Kasumi-1 (cell line): ENCODE measurements around the gene DDI2.
"Not testable (repeated sequence)": the region's sequence is repeated elsewhere in the genome, so short reads cannot be mapped to it uniquely, and the experiment has no call there.

Experiments used
- DNase-seq, 2 experiments: peaks; one replicate each; lab custom pipeline; 2025; lab: John Stamatoyannopoulos, UW

The DDI2 gene

GRCh38 chr1:15636436-15636835 is 19.2 kb downstream of the DDI2 start:
- no peak for DNase-seq

- no peak for DNase-seq
Observed at GRCh38 chr1:15637826-15638225, 20.6 kb downstream of the DDI2 start.

DNA sequence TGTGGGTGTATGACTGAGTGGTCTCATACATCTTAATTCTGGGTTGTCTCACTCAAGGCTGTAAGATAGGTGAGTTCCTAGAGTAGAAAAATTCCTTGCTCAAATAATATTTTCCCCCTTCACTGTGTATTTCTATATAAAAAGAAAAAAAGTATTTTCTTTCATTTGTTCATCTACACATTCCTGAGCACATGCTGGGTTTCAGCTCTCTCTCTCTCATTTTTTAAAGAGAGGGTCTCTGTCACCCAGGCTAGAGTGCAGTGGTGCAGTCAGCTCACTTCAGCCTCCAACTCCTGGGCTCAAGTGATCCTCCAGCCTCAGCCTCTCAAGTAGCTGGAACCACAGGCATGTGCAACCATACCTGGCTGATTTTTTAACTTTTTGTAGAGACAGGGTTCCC is 22.0 kb downstream of the DDI2 start:
- no peak for DNase-seq

GRCh38 chr1:15639931-15640330 is 22.7 kb downstream of the DDI2 start:
- DNase-seq: no peak

DNA sequence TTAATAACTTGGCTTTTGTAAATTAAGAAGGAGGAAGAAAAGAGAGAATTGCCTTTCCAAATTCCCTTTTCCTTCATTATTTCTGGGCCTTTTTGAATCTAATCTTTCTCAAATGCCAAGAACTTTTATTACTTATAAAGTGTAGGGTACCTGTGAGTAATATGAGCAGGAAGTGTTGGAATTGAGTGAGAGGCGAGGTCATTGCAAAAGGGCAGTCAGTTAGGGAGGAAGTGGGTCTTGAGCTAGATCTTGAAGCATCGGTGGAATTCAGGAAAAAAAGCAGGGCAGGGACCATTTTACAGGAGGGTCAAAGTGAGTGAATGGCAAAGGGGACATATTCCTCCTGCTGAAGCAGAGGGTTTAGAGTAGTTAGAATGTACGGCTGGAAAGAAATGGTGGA is 23.4 kb downstream of the DDI2 start:
- no peak for DNase-seq

- DNase-seq: no peak
Observed at GRCh38 chr1:15649937-15650336, 32.7 kb downstream of the DDI2 start.

DNA sequence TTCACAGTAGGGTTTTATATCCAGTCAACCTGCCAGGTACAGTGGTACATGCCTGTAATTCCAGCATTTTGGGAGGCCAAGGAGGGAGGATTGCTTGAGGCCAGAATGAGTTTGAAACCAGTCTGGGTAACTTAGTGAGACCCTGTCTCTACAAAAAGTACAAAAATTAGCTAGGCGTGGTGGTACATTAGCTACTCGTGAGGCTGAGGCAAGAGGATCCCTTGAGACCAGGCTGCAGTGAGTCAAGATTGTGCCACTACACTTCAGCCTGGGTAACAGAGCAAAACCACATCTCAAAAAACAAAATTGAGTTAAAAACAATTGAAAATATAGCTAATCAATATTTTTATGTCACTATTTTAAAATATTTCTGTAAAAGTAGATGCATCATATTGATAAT is 33.2 kb downstream of the DDI2 start:
- no peak for DNase-seq

DNA sequence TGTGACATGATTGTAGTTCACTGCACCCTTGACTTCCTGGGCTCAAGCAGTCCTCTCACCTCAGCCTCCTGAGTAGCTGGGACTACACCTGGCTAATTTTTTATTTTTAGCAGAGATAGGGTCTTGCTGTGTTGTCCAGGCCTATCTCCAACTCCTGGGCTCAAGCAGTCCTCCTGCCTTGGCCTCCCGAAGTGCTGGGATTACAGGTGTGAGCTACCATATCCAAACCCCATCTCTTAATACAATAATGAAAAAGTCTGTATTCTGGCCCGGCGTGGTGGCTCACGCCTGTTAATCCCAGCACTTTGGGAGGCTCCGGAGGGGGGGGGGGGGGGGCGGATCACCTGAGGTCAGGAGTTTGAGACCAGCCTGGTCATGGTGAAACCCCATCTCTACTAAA is 34.9 kb downstream of the DDI2 start:
- DNase-seq: not testable (repeated sequence)

DNA sequence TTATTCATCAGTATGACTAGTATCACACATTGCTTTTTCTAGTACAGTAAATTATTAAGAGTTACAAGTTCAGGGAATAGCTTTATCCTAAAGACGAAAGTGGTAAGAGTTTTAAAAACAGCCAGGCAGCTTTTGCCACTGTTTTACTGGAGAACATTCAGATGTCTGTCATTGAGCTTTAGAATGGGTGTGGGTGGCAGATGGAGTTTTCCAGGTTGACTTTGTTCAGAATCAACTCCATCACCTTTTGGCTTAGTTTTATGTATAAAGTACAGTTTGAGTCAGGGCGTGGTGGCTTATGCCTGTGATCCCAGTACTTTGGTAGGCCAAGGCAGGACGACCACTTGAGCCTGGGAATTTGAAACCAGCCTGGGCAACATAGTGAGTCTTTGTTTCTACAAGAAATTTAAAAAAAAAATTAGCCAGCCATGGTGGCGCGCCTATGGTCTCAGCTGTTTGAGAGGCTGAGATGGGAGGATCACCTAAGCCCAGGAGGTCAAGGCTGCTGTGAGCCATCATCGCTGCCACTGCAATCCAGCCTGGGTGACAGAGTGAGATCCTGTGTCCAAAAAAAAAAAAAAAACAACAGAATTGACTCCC is 36.9 kb downstream of the DDI2 start:
- no peak for DNase-seq

DNA sequence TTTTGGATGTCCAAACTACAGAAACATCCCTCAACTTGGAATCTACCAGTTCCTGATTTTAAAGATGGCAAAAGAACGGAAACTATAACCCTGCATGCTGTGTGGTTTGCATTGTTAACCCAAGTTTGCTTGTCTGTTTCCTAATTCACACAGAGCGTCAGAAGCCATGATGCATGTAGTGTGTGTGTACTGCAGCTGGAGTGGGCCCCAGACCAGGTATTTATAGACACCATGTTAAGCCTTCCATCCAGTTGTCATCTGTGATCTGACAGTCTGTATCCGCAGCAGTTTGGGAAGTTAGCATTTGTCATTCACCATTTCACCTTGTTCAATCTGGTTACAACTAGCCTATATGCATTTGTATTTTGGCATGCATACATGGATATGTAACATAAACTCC is 39.2 kb downstream of the DDI2 start:
- DNase-seq: no peak

DNA sequence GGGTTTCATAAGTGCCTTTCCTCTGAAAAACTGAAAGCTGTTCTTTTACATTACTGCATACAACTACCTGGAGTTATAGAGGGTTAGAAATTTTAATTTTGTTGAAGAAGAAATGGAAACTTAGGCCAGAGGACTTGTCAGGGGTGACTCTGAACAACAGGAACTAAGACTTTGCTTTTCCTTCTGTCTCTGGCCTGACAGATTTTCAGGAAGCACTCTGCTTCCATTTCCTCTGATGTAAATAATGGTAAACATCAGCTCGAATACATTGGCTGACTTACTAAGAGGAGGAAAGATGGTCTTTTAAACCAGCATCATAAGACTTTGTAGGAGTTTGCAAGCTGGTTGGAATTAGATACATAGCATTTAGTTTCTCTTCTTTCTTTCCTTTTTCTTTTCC is 39.8 kb downstream of the DDI2 start:
- no peak for DNase-seq

DNA sequence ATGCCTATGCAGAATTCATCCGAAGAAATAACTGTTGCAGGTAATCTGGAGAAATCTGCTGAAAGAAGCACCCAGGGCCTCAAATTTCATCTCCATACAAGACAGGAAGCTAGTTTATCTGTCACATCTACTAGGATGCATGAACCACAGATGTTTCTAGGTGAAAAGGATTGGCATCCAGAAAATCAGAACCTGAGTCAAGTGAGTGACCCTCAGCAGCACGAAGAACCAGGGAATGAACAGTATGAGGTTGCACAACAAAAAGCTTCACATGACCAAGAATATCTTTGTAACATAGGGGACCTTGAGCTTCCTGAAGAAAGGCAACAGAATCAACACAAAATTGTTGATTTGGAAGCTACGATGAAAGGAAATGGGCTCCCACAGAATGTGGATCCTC is 42.9 kb downstream of the DDI2 start:
- DNase-seq: no peak

- no peak for DNase-seq
Observed at GRCh38 chr1:15662477-15662876, 45.2 kb downstream of the DDI2 start.

- DNase-seq: no peak
Observed at GRCh38 chr1:15663925-15664324, 46.7 kb downstream of the DDI2 start.

DNA sequence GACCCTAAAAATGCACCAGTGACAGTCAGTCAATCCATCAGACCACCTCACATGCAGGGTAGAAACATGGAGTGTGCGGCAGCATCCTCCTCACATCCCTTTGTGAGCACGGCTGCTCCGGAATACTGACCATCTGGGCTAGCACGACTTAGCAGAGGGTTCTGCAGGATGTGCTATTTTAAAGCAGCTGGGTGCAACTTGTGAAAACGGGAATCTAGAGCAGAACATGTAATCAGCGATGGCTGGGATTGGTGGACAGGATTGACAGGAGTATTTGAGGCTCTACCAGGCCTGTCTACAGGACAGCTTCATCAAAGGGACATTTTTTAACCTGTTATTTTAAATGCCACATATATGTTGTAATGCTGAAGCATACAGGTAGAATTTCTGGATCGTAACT is 50.1 kb downstream of the DDI2 start:
- no peak for DNase-seq

DNA sequence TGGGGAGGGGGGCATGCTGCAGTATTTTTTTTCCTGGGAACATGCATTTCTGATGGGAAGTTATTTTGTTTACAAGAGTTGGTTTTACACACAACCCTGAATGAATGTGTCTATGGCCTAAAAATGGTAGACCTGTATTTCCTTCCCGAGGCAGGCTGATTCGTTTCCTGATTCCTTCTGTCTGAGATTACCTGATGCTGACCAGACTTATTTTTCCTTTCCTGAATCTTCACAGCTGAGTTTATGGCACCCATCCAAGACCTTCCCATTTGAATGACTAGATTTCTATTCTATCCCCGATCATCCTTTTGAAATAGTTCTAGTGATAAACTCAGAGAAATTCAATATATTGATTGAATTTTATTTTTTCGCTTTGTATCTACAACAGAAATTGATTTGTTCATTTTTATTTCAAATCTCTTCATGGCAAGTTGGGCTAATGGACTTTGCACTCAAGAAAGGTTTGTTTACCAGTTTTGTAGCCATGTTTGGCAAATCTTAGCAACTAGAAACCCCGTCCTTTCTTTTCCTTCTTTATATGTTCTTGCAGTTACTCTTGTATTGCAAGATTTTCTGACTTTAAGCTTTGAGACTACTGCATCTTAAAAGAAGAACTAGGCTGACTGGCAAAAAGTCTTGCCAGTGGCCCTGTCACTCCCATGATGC is 51.0 kb downstream of the DDI2 start:
- no peak for DNase-seq

DNA sequence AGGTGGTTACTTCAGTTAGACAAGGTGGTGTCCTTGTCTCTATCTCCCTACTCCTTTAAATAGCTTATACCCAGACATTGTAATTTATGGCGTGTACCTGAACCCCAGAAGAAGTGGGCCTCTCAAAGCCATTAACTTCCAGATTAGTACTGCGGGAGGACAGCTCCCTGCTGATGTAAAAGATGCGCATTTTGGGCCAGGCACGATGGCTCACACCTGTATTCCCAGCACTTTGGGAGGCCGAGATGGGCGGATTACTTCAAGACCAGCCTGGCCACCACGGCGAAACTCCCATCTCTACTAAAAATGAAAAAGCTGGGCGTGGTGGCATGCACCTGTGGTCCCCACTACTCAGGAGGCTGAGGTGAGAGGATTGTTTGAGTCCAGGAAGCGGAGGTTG is 51.8 kb downstream of the DDI2 start:
- DNase-seq: no peak

DNA sequence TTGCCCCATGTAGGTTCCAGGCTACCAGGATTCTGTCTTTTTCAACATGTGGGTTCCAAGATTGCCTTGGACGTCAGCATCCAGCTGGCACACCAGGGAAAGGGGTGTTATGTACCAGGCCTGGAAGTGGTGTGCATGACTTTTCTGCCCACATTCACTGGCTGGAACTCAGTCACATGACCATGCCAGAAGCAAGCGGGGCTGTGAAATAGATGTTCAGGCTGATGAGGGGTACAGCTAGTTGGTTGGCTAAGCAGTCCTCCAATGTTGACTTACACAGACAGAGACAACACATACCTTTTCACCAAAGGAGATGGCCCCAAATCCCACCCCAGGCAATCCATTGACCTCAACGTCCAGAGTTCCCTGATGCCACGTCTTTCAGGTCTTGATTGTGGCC is 52.6 kb downstream of the DDI2 start:
- DNase-seq: no peak

GRCh38 chr1:15671430-15671829 is 54.2 kb downstream of the DDI2 start:
- DNase-seq: no peak

- DNase-seq: no peak
Observed at GRCh38 chr1:15674386-15675159, 57.3 kb downstream of the DDI2 start.

DNA sequence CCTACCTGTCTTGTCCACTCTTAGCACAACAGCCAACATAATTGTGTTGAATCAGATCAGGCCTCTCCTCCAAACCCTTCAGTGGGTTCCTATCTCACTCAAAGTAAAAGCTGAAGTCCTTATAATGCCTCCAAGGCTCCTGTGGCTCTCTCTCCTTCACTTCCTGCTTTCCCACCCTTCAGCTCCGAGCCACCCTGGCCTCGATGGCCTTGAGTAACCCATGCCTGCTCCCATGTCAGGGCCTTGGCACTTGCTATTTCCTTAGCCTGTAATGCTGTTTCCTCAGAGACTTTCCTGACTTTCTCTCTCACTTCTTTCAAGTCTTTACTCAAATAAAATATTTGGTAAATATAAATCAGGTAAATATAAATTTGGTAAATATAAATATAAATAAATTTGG is 58.8 kb downstream of the DDI2 start:
- no peak for DNase-seq

DNA sequence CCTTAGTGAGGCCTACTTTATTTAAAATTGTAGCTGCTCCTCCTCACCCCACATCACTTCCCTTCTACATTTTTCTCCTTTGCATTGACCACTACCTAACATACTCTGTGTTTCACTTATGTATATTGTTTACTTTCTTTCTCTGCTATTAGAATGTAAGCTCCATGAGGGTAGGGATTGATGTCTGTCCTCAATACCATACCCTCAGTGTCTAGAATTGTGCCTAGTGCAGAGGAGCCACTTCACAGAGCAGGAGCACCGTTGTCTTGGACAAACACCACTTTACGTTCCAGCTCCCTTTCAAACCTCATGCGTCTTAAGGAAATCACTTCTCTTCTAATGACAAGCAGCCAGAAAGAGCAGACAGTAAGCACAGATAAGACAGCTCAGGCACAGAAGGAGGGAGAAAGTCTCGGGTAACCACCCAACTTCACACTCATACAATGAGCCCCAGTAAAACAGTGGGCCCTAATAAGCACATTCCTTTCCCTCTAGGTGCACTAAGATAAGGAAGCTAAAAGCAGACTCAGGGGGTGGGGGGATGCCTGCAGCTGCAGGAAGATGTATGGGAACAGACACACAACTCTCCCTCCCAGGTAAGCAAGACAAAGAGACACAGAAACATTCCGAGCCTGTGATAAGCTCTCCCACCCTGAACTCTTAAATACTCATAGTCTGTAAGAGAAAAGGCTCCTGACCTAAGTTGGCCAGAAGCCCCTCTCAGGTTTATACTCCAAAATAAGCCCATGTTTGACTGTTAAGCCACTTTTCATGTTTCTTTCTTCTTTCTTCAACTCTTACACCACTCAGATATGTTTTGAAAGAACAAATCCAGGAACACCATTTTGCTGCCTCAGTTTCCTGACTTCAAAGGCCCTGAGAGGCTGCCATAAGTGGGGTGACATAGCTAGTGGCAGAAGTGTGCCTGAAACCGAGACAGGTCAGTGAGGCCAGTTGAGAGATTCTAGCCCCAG is 59.7 kb downstream of the DDI2 start:
- DNase-seq: no peak
